GM18499 (cell line): Measurements from ENCODE around the gene SLC29A2.
"Not testable (repeated sequence)": the region's sequence is repeated elsewhere in the genome, so short reads cannot be mapped to it uniquely, and the experiment has no call there.

Experiments used
- ATAC-seq: cut with Tn5 transposase; IDR thresholded peaks from one replicate; pipeline ENCODE4 v1.9.1; 2021; ENCODE audit warnings: moderate number of reproducible peaks; ENCODE audit not compliant: insufficient read depth, unreplicated experiment

SLC29A2 gene

GRCh38 chr11:66321606-66322005 lies 50.0 kb downstream of the SLC29A2 start:
- no peak for ATAC-seq

DNA sequence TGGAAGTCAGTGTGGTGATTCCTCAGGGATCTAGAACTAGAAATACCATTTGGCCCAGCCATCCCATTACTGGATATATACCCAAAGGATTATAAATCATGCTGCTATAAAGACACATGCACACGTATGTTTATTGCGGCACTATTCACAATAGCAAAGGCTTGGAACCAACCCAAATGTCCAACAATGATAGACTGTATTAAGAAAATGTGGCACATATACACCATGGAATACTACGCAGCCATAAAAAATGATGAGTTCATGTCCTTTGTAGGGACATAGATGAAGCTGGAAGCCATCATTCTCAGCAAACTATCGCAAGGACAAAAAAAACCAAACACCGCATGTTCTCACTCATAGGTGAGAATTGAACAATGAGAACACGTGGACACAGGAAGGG lies 50.8 kb downstream of the SLC29A2 start:
- ATAC-seq: not testable (repeated sequence)

GRCh38 chr11:66320289-66320688 lies 51.3 kb downstream of the SLC29A2 start:
- ATAC-seq: not testable (repeated sequence)

GRCh38 chr11:66318600-66318970 lies 53.0 kb downstream of the SLC29A2 start:
- ATAC-seq: no peak

- no peak for ATAC-seq
Observed at GRCh38 chr11:66317723-66318599, 53.6 kb downstream of the SLC29A2 start.

DNA sequence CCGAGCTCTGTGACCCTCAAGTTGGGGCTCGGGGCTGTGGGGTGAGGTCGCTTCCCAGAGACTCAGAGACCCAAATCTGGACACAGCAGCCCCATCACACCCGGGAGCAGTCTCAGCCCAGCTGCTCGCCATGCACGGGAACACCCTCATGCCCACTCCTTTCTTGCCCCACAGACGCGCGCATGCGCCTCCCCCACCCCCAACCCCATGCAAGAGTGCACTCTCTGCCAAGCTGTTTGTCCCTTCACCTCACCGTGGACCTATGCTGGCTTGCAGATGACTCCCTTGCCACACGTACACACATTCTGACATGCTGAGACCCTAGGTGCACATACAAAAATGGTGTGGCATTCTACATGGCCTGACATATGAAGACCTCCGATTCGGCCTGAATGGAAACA lies 54.2 kb downstream of the SLC29A2 start:
- no peak for ATAC-seq

GRCh38 chr11:66316849-66317251 lies 54.7 kb downstream of the SLC29A2 start, which contains the start of gene CD248:
CD248 (minus strand) TSS chr11:66317044; CDS start chr11:66317027, 17 bp downstream.
- no peak for ATAC-seq

- ATAC-seq: no peak
Observed at GRCh38 chr11:66315921-66316811, 55.4 kb downstream of the SLC29A2 start.

GRCh38 chr11:66315498-66315885 lies 56.1 kb downstream of the SLC29A2 start:
- no peak for ATAC-seq

- no peak for ATAC-seq
Observed at GRCh38 chr11:66314561-66315497, 56.7 kb downstream of the SLC29A2 start.

- no peak for ATAC-seq
Observed at GRCh38 chr11:66314186-66314501, 57.4 kb downstream of the SLC29A2 start.

DNA sequence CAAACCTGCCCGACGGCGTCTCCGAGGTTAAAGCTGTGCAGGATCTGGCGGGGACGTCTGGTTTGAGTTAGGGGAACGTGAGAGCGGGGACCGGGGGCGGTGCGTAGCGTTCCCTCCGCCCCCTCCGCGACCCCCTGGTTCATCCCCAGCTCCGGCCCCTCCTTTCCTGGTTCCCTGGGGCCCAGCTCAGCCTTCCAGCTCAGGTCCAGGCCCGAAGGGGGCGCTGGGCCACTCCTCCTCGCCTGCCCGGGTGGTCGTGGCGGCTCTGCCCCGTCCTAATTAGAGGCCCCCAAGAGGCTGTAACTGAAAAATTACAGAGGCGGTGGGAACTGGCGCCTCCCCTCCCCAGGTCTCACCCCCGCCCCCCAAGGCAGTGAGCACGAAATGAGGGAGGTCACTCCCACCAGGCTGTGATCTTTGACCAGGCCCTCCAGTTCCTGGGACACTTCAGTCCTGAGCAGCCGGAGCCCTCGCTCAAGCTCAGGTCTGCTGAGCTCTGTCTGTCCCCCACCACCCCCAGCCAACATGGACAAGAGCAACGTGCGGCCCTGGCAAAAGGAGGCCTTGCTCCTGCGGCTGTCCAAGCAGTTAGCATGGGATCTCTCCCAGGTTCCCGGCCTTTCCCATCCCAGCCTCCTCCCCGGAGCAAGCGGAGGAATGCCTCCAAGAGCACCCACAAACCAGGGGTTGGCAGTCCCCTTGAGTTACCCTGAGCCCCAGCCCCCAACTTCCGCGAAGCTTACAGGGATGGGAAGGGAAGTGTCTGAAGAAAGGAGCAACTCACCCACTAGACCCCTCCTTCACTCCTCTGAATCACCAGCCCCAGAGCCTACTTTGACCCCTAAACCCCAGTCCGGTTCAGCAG lies 58.0 kb downstream of the SLC29A2 start:
- no peak for ATAC-seq

DNA sequence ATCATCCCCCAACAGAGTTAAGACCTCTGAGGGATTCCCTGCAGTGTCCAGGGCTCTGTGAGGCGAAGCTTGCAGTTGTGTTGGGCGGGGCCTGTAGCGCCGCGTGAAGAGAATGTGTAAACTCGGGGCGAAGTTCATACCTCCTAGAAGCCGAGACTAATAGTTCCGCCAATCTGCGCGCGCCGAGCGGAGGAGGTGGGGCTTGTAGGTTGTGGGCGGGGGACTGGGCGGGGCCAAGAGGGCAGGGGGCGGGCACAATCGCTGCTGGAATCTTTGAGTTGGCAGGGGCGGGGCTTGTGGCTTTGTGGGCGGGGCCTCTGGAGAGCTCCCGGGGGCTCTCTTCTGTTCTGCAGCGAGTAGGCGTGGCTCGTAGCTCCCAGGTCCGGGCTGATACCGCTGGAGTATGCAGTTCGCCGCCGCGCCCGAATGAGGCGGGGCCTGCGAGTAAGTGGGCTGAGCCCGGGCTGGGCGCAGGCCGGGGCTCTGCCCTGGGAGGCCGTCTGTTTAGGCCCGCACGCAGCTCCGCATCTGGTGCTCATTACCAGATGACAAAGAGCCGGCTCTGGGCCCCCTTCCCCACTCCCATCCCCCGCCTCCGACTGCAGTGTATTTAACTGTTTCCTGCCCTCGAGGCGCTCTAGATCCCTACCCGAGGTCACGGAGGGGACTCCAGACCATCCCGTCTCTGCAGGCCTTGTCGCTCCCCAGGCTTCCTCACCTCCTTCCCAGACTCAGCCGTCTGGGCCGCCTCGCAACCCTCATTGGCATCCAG lies 58.8 kb downstream of the SLC29A2 start:
- ATAC-seq: no peak
